GM18907 (cell line): ENCODE data around the gene FAM181A.
A peak's percentile ranks its signal among the peaks of the same experiment; 100 is the strongest.

Experiments
- ATAC-seq: cut with Tn5 transposase; IDR thresholded peaks from one replicate; pipeline ENCODE4 v1.9.1; 2021; ENCODE audit warnings: mild to moderate bottlenecking, moderate library complexity; ENCODE audit not compliant: unreplicated experiment

Gene FAM181A

GRCh38 chr14:93947282-93947681, 20.1 kb downstream of the FAM181A start:
- ATAC-seq: no peak

- no peak for ATAC-seq
Observed at GRCh38 chr14:93949511-93950075, 22.4 kb downstream of the FAM181A start.

GRCh38 chr14:93950948-93951634, 23.9 kb downstream of the FAM181A start:
- no peak for ATAC-seq

- ATAC-seq: no peak
Observed at GRCh38 chr14:93951635-93952540, 24.7 kb downstream of the FAM181A start.

- no peak for ATAC-seq
Observed at GRCh38 chr14:93952829-93953228, 25.7 kb downstream of the FAM181A start.

- no peak for ATAC-seq
Observed at GRCh38 chr14:93953263-93953662, 26.1 kb downstream of the FAM181A start.

GRCh38 chr14:93953739-93954515, 26.8 kb downstream of the FAM181A start:
- ATAC-seq: no peak

GRCh38 chr14:93954516-93954830, 27.3 kb downstream of the FAM181A start:
- no peak for ATAC-seq

GRCh38 chr14:93954900-93955849, 28.0 kb downstream of the FAM181A start:
- peak; percentile 38 for ATAC-seq

- no peak for ATAC-seq
Observed at GRCh38 chr14:93955850-93956481, 28.8 kb downstream of the FAM181A start.

GRCh38 chr14:93956514-93957332, 29.6 kb downstream of the FAM181A start:
- ATAC-seq: no peak

- ATAC-seq: no peak
Observed at GRCh38 chr14:93957333-93957710, 30.2 kb downstream of the FAM181A start.

GRCh38 chr14:93957751-93958566, 30.8 kb downstream of the FAM181A start:
- no peak for ATAC-seq

GRCh38 chr14:93958567-93959238, 31.6 kb downstream of the FAM181A start:
- no peak for ATAC-seq

- ATAC-seq: peak; percentile 76
Observed at GRCh38 chr14:93959239-93960107, 32.3 kb downstream of the FAM181A start.

GRCh38 chr14:93960108-93960475, 32.9 kb downstream of the FAM181A start:
- ATAC-seq: no peak
